DND-41 (cell line): ENCODE measurements around the gene MICAL3.

Experiments
- ATAC-seq: fragments of 200-7000 bp; cut with Tn5 transposase; 3 replicates; pipeline ENCODE4 v1.9.1; 2021; ENCODE audit warnings: low read depth; ENCODE audit not compliant: insufficient read depth
- DNase-seq: peaks from one replicate; pipeline ENCODE4 v3.0.0-alpha.2; 2020
- H2AFZ ChIP-seq: 2 replicates; pipeline ENCODE4 v1.6.0; 2012; ENCODE audit warnings: low read depth, low read length
- H3K27ac ChIP-seq: 2 replicates; pipeline ENCODE4 v1.5.1; 2012; ENCODE audit warnings: low read length, inconsistent platforms
- H3K27me3 ChIP-seq: fragments of 200-600 bp; sonication (generic); 2 replicates; pipeline ENCODE4 v1.6.0; 2012; ENCODE audit warnings: low read length, mild to moderate bottlenecking, inconsistent platforms; ENCODE audit not compliant: insufficient read depth, poor library complexity
- H3K36me3 ChIP-seq: 2 replicates; pipeline ENCODE4 v1.5.1; 2012; ENCODE audit warnings: low read length, inconsistent platforms; ENCODE audit not compliant: insufficient read depth
- H3K4me1 ChIP-seq: 2 replicates; pipeline ENCODE4 v1.5.1; 2012; ENCODE audit warnings: mild to moderate bottlenecking, low read length; ENCODE audit not compliant: insufficient read depth
- H3K4me2 ChIP-seq: 2 replicates; pipeline ENCODE4 v1.6.0; 2012; ENCODE audit warnings: mild to moderate bottlenecking, moderate library complexity, low read length, inconsistent platforms; ENCODE audit not compliant: insufficient read depth
- H3K4me3 ChIP-seq, 2 experiments: fragments of 200-600 bp in 1 of 2; shearing (Covaris generic) in 1 of 2; 2 replicates each; pipeline ENCODE4 v1.5.1; 2012 to 2016; ENCODE audit warnings: inconsistent platforms in 2 of 2, low read length in 2 of 2, mild to moderate bottlenecking in 2 of 2, low read depth in 1 of 2, moderate library complexity in 1 of 2
- H3K79me2 ChIP-seq: 2 replicates; pipeline ENCODE4 v1.6.0; 2012; ENCODE audit warnings: low read length, inconsistent platforms; ENCODE audit not compliant: insufficient read depth
- H3K9ac ChIP-seq: 2 replicates; pipeline ENCODE4 v1.6.0; 2012; ENCODE audit warnings: low read depth, mild to moderate bottlenecking, inconsistent platforms, low read length, moderate library complexity
- H3K9me3 ChIP-seq: 2 replicates; pipeline ENCODE4 v1.5.1; 2012; ENCODE audit warnings: low read length, moderate library complexity, mild to moderate bottlenecking, inconsistent platforms; ENCODE audit not compliant: insufficient read depth, severe bottlenecking
- H4K20me1 ChIP-seq: 2 replicates; pipeline ENCODE4 v1.6.0; 2012; ENCODE audit warnings: low read length; ENCODE audit not compliant: insufficient read depth
- EZH2 ChIP-seq: IDR thresholded peaks from 3 replicates; pipeline ENCODE4 v1.6.1; 2012; ENCODE audit warnings: borderline replicate concordance, low read depth, mild to moderate bottlenecking, moderate library complexity, low read length, inconsistent platforms; ENCODE audit not compliant: severe bottlenecking
- TF ChIP-seq, protein P1 (sequence below): IDR thresholded peaks from 2 replicates; pipeline ENCODE4 v1.5.1; 2012; ENCODE audit warnings: borderline replicate concordance, low read length, moderate library complexity, mild to moderate bottlenecking; ENCODE audit not compliant: poor library complexity, severe bottlenecking; ENCODE audit errors: extremely low read depth

MICAL3 gene

GRCh38 chr22:17930455-17931313 is 93.7 kb downstream of the MICAL3 start:
- Histone ChIP-seq H3K27me3 (no peaks in the 10 kb centered on the region), H4K20me1 (peaks cover 40% of the 10 kb centered on the region), H3K9ac (no peak overlapping the region), H3K4me2 (no peak overlapping the region), H3K9me3 (no peaks in the 10 kb centered on the region), H3K4me3 (no peak overlapping the region), H2AFZ (no peak overlapping the region), H3K79me2 (peaks cover 47% of the 10 kb centered on the region), H3K36me3 (no peaks in the 10 kb centered on the region), H3K27ac (no peak overlapping the region), H3K4me1 (no peaks in the 10 kb centered on the region)
- DNase-seq (no peak), ATAC-seq (no peak)
- TF ChIP-seq, protein P1, sequence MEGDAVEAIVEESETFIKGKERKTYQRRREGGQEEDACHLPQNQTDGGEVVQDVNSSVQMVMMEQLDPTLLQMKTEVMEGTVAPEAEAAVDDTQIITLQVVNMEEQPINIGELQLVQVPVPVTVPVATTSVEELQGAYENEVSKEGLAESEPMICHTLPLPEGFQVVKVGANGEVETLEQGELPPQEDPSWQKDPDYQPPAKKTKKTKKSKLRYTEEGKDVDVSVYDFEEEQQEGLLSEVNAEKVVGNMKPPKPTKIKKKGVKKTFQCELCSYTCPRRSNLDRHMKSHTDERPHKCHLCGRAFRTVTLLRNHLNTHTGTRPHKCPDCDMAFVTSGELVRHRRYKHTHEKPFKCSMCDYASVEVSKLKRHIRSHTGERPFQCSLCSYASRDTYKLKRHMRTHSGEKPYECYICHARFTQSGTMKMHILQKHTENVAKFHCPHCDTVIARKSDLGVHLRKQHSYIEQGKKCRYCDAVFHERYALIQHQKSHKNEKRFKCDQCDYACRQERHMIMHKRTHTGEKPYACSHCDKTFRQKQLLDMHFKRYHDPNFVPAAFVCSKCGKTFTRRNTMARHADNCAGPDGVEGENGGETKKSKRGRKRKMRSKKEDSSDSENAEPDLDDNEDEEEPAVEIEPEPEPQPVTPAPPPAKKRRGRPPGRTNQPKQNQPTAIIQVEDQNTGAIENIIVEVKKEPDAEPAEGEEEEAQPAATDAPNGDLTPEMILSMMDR, result no peak

DNA sequence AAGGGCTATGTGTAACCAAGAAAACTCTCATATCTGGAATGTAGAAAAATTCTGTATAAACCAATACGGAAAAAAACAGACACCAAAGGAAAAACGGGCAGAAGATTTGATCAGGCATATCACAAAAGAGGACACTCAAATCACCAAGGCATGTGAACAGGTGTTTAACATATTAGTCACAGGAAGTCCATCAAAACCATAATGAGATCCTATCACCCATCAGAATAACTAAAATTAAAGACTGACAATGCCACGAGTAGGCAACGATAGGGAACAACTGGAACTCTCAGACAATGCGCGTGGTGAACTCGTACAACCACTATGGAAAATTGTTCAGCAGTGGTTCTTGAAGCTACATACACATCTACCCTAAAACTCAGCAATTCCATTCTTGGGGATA is 94.5 kb downstream of the MICAL3 start:
- Histone ChIP-seq H3K9ac (no peak overlapping the region), H3K9me3 (no peaks in the 10 kb centered on the region), H2AFZ (no peak overlapping the region), H3K27me3 (no peaks in the 10 kb centered on the region), H3K27ac (no peak overlapping the region), H3K4me2 (no peak overlapping the region), H3K4me3 (no peak overlapping the region), H3K4me1 (no peaks in the 10 kb centered on the region), H3K36me3 (no peaks in the 10 kb centered on the region), H3K79me2 (peaks cover 52% of the 10 kb centered on the region), H4K20me1 (peaks cover 47% of the 10 kb centered on the region)
- ATAC-seq (no peak), DNase-seq (no peak)
- TF ChIP-seq EZH2, result no peak
- TF ChIP-seq, protein P1, result no peak

DNA sequence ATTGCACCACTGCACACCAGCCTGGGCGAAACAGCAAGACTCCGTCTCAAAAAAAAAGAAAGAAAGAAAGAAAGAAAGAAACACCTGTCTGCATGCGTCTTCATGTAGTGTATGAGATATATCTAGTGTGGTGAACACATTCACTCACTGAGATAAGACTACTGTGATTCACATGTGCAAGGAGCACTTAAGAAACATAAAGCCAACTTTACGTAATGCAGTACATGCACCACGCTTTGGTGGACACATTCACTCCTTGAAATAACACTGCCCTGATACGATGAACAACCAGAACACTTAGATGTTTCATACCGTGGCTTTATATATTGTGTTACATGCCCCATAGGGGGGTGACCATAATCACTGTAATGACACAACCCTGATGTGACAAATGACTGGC is 96.0 kb downstream of the MICAL3 start:
- DNase-seq, result no peak
- Histone ChIP-seq H3K36me3 (no peaks in the 10 kb centered on the region), H3K27ac (no peak overlapping the region), H3K9me3 (no peaks in the 10 kb centered on the region), H2AFZ (no peak overlapping the region), H3K4me2 (no peak overlapping the region), H3K4me3 (no peak overlapping the region), H4K20me1 (peaks cover 53% of the 10 kb centered on the region), H3K27me3 (no peaks in the 10 kb centered on the region), H3K4me1 (no peaks in the 10 kb centered on the region), H3K9ac (no peak overlapping the region), H3K79me2 (peaks cover 62% of the 10 kb centered on the region)
- ATAC-seq, result no peak
- TF ChIP-seq, protein P1, result no peak
- no peak for TF ChIP-seq EZH2
